Ishikawa (cell line): Measurements from ENCODE around the gene BPIFA3.

Experiments
- CREB1 ChIP-seq: IDR thresholded peaks from 2 replicates; pipeline ENCODE4 v1.6.1; 2012; ENCODE audit warnings: low read depth
- TAF1 ChIP-seq: IDR thresholded peaks from 2 replicates; pipeline ENCODE4 v1.6.1; 2012; ENCODE audit warnings: low read depth, mild to moderate bottlenecking
- YY1 ChIP-seq: IDR thresholded peaks from 2 replicates; pipeline ENCODE4 v1.6.1; 2012; ENCODE audit warnings: low read depth
- TF ChIP-seq, protein P1 (sequence below): IDR thresholded peaks from 2 replicates; pipeline ENCODE4 v1.6.1; 2012

DNA sequence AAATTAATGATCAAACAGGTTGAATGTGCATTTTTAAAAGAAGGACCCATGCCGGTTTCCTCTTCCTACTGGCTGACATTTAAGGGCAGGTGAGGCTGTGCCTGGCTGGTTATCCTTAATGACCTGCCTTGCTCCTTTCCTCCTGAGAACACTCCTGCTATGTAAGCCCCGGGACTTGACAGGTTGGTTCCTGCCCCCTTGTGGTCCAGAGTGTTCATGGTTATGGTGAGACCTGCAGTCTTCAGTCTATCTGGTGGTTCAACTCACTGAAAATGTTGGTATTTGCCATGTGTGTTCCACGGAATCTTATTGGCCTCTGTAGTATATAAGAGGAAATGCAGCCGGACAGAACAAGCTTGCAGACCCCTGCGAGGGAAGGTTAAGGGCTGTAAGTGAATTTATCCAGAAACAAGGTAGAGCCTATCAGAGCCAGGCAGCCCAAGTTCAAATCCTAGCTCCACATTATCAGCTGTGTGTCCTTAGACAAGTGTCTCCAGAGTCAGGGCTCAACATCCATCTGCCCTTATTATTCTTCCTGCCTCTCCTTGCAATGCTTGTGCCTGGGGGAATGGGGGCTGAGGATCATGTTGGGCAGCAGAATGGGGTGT is 5.2 kb upstream of the BPIFA3 start:
- TF ChIP-seq YY1 (no peak), CREB1 (no peak), TAF1 (no peak)
- TF ChIP-seq, protein P1, sequence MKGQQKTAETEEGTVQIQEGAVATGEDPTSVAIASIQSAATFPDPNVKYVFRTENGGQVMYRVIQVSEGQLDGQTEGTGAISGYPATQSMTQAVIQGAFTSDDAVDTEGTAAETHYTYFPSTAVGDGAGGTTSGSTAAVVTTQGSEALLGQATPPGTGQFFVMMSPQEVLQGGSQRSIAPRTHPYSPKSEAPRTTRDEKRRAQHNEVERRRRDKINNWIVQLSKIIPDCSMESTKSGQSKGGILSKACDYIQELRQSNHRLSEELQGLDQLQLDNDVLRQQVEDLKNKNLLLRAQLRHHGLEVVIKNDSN = no peak
